Thoracic aorta (tissue), 2 donors: Measurements from ENCODE around the gene TGFBR1. TPM values are rescaled to one million over a fixed set of nuclear protein-coding genes. Genes with fewer than 3 reads are reported as not detected.

Experiments
- ATAC-seq: fragments of 150-250 bp; one replicate; pipeline ENCODE4 v1.8.0; 2017; ENCODE audit warnings: low read depth; ENCODE audit not compliant: insufficient number of reproducible peaks, low FRiP score
- DNase-seq: peaks from one replicate; pipeline ENCODE4 v3.0.0-alpha.2; 2020; ENCODE audit warnings: low spot score
- H3K27ac ChIP-seq, 2 donors: fragments of 200-600 bp; sonication (generic); 1 replicate in 1 of 2; 2 replicates in 1 of 2; pipeline ENCODE4 v1.5.1; 2016; ENCODE audit warnings: mild to moderate bottlenecking in 2 of 2, moderate library complexity in 2 of 2
- H3K27me3 ChIP-seq: fragments of 200-600 bp; sonication (generic); replicated peaks from 2 replicates; pipeline ENCODE4 v1.6.0; 2016; ENCODE audit warnings: mild to moderate bottlenecking; ENCODE audit not compliant: insufficient read depth
- H3K36me3 ChIP-seq: fragments of 200-600 bp; sonication (generic); one replicate; pipeline ENCODE4 v1.5.1; 2016
- H3K4me1 ChIP-seq, 2 donors: fragments of 200-600 bp; sonication (generic); 1 replicate in 1 of 2; 2 replicates in 1 of 2; pipeline versions ENCODE4 v1.5.1 to v1.6.0; 2016; ENCODE audit warnings: low read depth in 2 of 2, mild to moderate bottlenecking in 1 of 2; ENCODE audit not compliant: control insufficient read depth in 1 of 2
- H3K4me3 ChIP-seq: fragments of 200-600 bp; sonication (generic); 2 replicates; pipeline ENCODE4 v1.5.1; 2016; ENCODE audit warnings: mild to moderate bottlenecking
- H3K9me3 ChIP-seq: fragments of 200-600 bp; sonication (generic); 2 replicates; pipeline ENCODE4 v1.5.1; 2016
- total RNA-seq, 2 donors: library from RNA; depleted of rRNA; stranded (reverse); fragments of >200 nt; gene quantifications; one replicate each; pipeline versions ENCODE4 v1.1.0 to v1.2.3, GENCODE V29; 2016
- TF ChIP-seq, protein P1 (sequence below): fragments of 200-600 bp; sonication (generic); IDR thresholded peaks from one replicate; pipeline ENCODE4 v1.5.1; 2019; ENCODE audit warnings: antibody characterized with exemption

The TGFBR1 gene
- total RNA-seq, result 10 to 100 TPM; 76.8 to 87.2 TPM

- TF ChIP-seq, protein P1, sequence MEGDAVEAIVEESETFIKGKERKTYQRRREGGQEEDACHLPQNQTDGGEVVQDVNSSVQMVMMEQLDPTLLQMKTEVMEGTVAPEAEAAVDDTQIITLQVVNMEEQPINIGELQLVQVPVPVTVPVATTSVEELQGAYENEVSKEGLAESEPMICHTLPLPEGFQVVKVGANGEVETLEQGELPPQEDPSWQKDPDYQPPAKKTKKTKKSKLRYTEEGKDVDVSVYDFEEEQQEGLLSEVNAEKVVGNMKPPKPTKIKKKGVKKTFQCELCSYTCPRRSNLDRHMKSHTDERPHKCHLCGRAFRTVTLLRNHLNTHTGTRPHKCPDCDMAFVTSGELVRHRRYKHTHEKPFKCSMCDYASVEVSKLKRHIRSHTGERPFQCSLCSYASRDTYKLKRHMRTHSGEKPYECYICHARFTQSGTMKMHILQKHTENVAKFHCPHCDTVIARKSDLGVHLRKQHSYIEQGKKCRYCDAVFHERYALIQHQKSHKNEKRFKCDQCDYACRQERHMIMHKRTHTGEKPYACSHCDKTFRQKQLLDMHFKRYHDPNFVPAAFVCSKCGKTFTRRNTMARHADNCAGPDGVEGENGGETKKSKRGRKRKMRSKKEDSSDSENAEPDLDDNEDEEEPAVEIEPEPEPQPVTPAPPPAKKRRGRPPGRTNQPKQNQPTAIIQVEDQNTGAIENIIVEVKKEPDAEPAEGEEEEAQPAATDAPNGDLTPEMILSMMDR, result no peak
- DNase-seq (peak; percentile 58), ATAC-seq (peak; percentile 85)
- Histone ChIP-seq H3K27ac (peak within 1 kb of the TSS; percentile 94 to 95), H3K9me3 (no peaks in the 10 kb centered on the region), H3K36me3 (no peaks in the 10 kb centered on the region), H3K4me3 (peak within 1 kb of the TSS; percentile 86), H3K27me3 (no peaks in the 10 kb centered on the region), H3K4me1 (peaks cover 19 to 57% of the 10 kb centered on the region in 2 donors)
Observed at GRCh38 chr9:99104459-99105151, at the start of gene TGFBR1. Gene TGFBR1, plus strand, starts transcription at chr9:99105113. Its CDS starts 93 bp downstream, at chr9:99105206.

DNA sequence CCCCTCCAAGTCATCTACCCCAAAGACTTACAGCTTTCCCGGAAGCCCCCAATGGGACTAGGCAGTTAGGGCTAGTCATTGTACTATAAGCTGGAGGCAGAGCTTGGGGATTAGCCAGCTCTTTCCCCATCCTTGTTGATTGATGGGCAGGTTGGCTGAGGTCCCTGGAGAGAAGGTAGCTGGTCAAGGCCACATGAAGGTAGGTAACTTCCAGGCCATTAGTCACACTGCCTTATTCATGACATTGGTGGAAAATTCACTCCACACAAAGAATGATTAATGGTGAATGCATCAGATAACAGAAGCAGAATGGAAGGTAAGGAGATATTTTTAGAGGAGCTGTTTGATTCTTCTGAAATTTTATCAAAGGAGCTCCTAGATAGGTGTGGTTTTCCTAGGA is 49.5 kb upstream of the TGFBR1 start:
- H3K36me3 ChIP-seq, result no peaks in the 10 kb centered on the region
- H3K4me1 ChIP-seq, result peaks cover 0 to 11% of the 10 kb centered on the region in 2 donors
- no peaks in the 10 kb centered on the region for H3K9me3 ChIP-seq
- ATAC-seq (no peak), DNase-seq (no peak)
- H3K27ac ChIP-seq, result no peak overlapping the region
- no peak overlapping the region for H3K4me3 ChIP-seq
- no peaks in the 10 kb centered on the region for H3K27me3 ChIP-seq
- TF ChIP-seq, protein P1, result no peak

GRCh38 chr9:99056186-99056585 is 48.7 kb upstream of the TGFBR1 start:
- no peaks in the 10 kb centered on the region for H3K27me3 ChIP-seq
- peaks cover 0 to 11% of the 10 kb centered on the region in 2 donors for H3K4me1 ChIP-seq
- H3K9me3 ChIP-seq, result no peaks in the 10 kb centered on the region
- no peak overlapping the region for H3K27ac ChIP-seq
- TF ChIP-seq, protein P1, result no peak
- no peaks in the 10 kb centered on the region for H3K36me3 ChIP-seq
- ATAC-seq (no peak), DNase-seq (no peak)
- H3K4me3 ChIP-seq, result no peak overlapping the region

- Histone ChIP-seq H3K27ac (no peak overlapping the region), H3K4me3 (no peak overlapping the region), H3K9me3 (no peaks in the 10 kb centered on the region), H3K36me3 (no peaks in the 10 kb centered on the region), H3K27me3 (no peaks in the 10 kb centered on the region), H3K4me1 (peaks cover 0 to 11% of the 10 kb centered on the region in 2 donors)
- no peak for ATAC-seq
- TF ChIP-seq, protein P1, result no peak
- DNase-seq, result no peak
Observed at GRCh38 chr9:99056886-99057664, 47.8 kb upstream of the TGFBR1 start.
